Liver (tissue), 9 donors: ENCODE data around the gene FZD4. TPM values are rescaled to one million over a fixed set of nuclear protein-coding genes. Genes with fewer than 3 reads are reported as not detected.

Source experiments
- DNase-seq: peaks from one replicate; pipeline ENCODE4 v3.0.0-alpha.2; 2017; ENCODE audit warnings: low spot score
- H3K27ac ChIP-seq, 2 donors: one replicate each; pipeline ENCODE4 v1.7.0; 2013; ENCODE audit warnings: inconsistent platforms in 2 of 2, low read length in 2 of 2, control low read depth in 1 of 2, low read depth in 1 of 2, mild to moderate bottlenecking in 1 of 2
- H3K27me3 ChIP-seq, 4 donors: one replicate each; pipeline versions ENCODE4 v1.6.1 to v1.7.0; 2013; ENCODE audit warnings: low read length in 3 of 4, inconsistent platforms in 1 of 4, mild to moderate bottlenecking in 1 of 4, moderate library complexity in 1 of 4; ENCODE audit not compliant: control insufficient read depth in 4 of 4, insufficient read depth in 4 of 4
- H3K36me3 ChIP-seq, 4 donors: one replicate each; pipeline versions ENCODE4 v1.6.1 to v1.7.0; 2013; ENCODE audit warnings: low read length in 3 of 4, mild to moderate bottlenecking in 3 of 4, low read depth in 1 of 4, moderate library complexity in 1 of 4; ENCODE audit not compliant: control insufficient read depth in 4 of 4, insufficient read depth in 3 of 4
- H3K4me1 ChIP-seq, 4 donors: one replicate each; pipeline versions ENCODE4 v1.6.1 to v1.7.0; 2013; ENCODE audit warnings: low read length in 3 of 4, mild to moderate bottlenecking in 3 of 4, moderate library complexity in 1 of 4; ENCODE audit not compliant: control insufficient read depth in 4 of 4, insufficient read depth in 4 of 4
- H3K4me3 ChIP-seq, 3 donors: one replicate each; pipeline versions ENCODE4 v1.6.1 to v1.7.0; 2013; ENCODE audit warnings: low read length in 3 of 3, control low read depth in 1 of 3, low read depth in 1 of 3, mild to moderate bottlenecking in 1 of 3
- H3K9ac ChIP-seq, 2 donors: one replicate each; pipeline ENCODE4 v1.7.0; 2013; ENCODE audit warnings: low read length in 2 of 2, mild to moderate bottlenecking in 2 of 2, moderate library complexity in 2 of 2, control low read depth in 1 of 2, low read depth in 1 of 2
- H3K9me3 ChIP-seq, 4 donors: one replicate each; pipeline versions ENCODE4 v1.6.1 to v1.7.0; 2013; ENCODE audit warnings: low read length in 3 of 4; ENCODE audit not compliant: control insufficient read depth in 4 of 4
- EGR1 ChIP-seq, 2 donors: IDR thresholded peaks; 2 replicates each; pipeline ENCODE4 v1.6.1; 2016 to 2018; ENCODE audit warnings: antibody characterized with exemption in 2 of 2, low read depth in 2 of 2
- FOXA1 ChIP-seq: IDR thresholded peaks from 2 replicates; pipeline ENCODE4 v1.6.1; 2016; ENCODE audit warnings: antibody characterized with exemption
- FOXA2 ChIP-seq: IDR thresholded peaks from 2 replicates; pipeline ENCODE4 v1.6.1; 2016; ENCODE audit warnings: antibody characterized with exemption
- GABPA ChIP-seq, 2 donors: IDR thresholded peaks in 1 of 2; conservative IDR thresholded peaks in 1 of 2; 2 replicates each; pipeline ENCODE4 v1.6.1; 2016; ENCODE audit warnings: antibody characterized with exemption in 2 of 2, mild to moderate bottlenecking in 1 of 2, moderate library complexity in 1 of 2
- HNF4A ChIP-seq, 2 donors: conservative IDR thresholded peaks; 2 replicates each; pipeline ENCODE4 v1.6.1; 2016; ENCODE audit warnings: antibody characterized with exemption in 2 of 2, mild to moderate bottlenecking in 2 of 2
- HNF4G ChIP-seq: IDR thresholded peaks from 2 replicates; pipeline ENCODE4 v1.6.1; 2016; ENCODE audit warnings: antibody characterized with exemption
- JUND ChIP-seq, 2 donors: IDR thresholded peaks; 2 replicates each; pipeline ENCODE4 v1.6.1; 2016; ENCODE audit warnings: antibody characterized with exemption in 2 of 2
- NR2F2 ChIP-seq: IDR thresholded peaks from 2 replicates; pipeline ENCODE4 v1.6.1; 2016; ENCODE audit warnings: antibody characterized with exemption
- RAD21 ChIP-seq, 2 donors: IDR thresholded peaks; 2 replicates each; pipeline ENCODE4 v1.6.1; 2016; ENCODE audit warnings: antibody characterized with exemption in 2 of 2, mild to moderate bottlenecking in 2 of 2
- RXRA ChIP-seq, 2 donors: IDR thresholded peaks; 2 replicates each; pipeline ENCODE4 v1.6.1; 2017 to 2018; ENCODE audit warnings: antibody characterized with exemption in 2 of 2, mild to moderate bottlenecking in 1 of 2
- SP1 ChIP-seq: IDR thresholded peaks from 2 replicates; pipeline ENCODE4 v1.6.1; 2018; ENCODE audit warnings: antibody characterized with exemption, mild to moderate bottlenecking
- TAF1 ChIP-seq: conservative IDR thresholded peaks from 2 replicates; pipeline ENCODE4 v1.6.1; 2016; ENCODE audit warnings: antibody characterized with exemption, mild to moderate bottlenecking
- YY1 ChIP-seq: IDR thresholded peaks from 2 replicates; pipeline ENCODE4 v1.6.1; 2016; ENCODE audit warnings: antibody characterized with exemption, mild to moderate bottlenecking
- WGBS: extraction: QIAGEN DNeasy Blood & Tissue Kit; methylation state at CpG from one replicate; pipeline ENCODE4 v1.1.7; 2013; 5-methylcytosine and 5-hydroxymethylcytosine counted together
- polyA plus RNA-seq, 2 donors: library from polyadenylated mRNA; stranded (reverse) in 1 of 2; unstranded in 1 of 2; fragments of 200-250 nt in 1 of 2; fragments of >200 nt in 1 of 2; fragmentation: Nextera tagmentation in 1 of 2; extraction: Ambion mirVana in 1 of 2; gene quantifications; one replicate each; pipeline versions ENCODE4 v1.2.1 to v1.2.3, GENCODE V29; 2013 to 2015
- total RNA-seq, 2 donors: library from RNA; depleted of rRNA; stranded (reverse); fragments of >200 nt; gene quantifications; one replicate each; pipeline ENCODE4 v1.2.3, GENCODE V29; 2014
- TF ChIP-seq, protein P1 (sequence below): fragments of 150-350 bp; IDR thresholded peaks from 2 replicates; pipeline ENCODE4 v1.5.1; 2017; ENCODE audit warnings: improper control_type of control experiment, low read depth, low read length; ENCODE audit not compliant: missing input control
- TF ChIP-seq, protein P2 (sequence below): IDR thresholded peaks from 2 replicates; pipeline ENCODE4 v1.6.1; 2016; ENCODE audit warnings: antibody characterized with exemption
- TF ChIP-seq, protein P3 (sequence below): IDR thresholded peaks from 2 replicates; pipeline ENCODE4 v1.6.1; 2016; ENCODE audit warnings: antibody characterized with exemption, mild to moderate bottlenecking
- TF ChIP-seq, protein P4 (sequence below): IDR thresholded peaks from 2 replicates; pipeline ENCODE4 v1.6.1; 2016; ENCODE audit warnings: antibody characterized with exemption
- TF ChIP-seq, protein P5 (sequence below): IDR thresholded peaks from 2 replicates; pipeline ENCODE4 v1.6.1; 2016; ENCODE audit warnings: antibody characterized with exemption
- donor health status: healthy.
- donor health status: healthy.
- donor health status: healthy.
- donor health status: healthy.
- donor health status: healthy.

FZD4 gene
- total and polyA plus RNA-seq, 4 donors: 4.9 to 23.7 (median 8.2) TPM

DNA sequence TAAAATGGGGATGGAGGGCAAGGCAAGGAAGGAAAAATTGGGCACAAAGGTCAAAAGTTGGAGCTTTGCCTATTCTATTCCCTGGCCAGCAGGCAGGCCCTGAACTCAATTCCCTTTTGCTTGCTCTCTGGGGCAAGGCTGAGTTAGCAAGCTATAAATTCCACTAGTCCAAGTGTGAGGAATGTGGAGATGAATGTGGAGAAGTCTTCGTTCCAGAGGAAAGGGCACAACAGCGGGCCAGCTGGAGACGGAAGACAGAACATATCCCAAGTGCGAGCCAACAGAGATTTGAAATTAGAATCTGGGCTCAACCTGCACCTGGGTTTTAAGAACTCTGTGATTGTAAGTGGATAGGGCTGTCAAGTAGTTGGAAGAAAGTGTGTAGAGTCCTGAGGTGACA is 29.5 kb upstream of the FZD4 start:
- 94% methylated on average over 4 of the region's 4 CpGs for WGBS
- DNase-seq: no peak
- Histone ChIP-seq H3K4me3 (no peak overlapping the region), H3K36me3 (no peaks in the 10 kb centered on the region), H3K27ac (no peak overlapping the region), H3K9me3 (no peaks in the 10 kb centered on the region), H3K9ac (no peak overlapping the region), H3K27me3 (no peaks in the 10 kb centered on the region), H3K4me1 (peaks cover 6 to 34% (median 22%) of the 10 kb centered on the region in 4 donors)
- TF ChIP-seq, protein P1, sequence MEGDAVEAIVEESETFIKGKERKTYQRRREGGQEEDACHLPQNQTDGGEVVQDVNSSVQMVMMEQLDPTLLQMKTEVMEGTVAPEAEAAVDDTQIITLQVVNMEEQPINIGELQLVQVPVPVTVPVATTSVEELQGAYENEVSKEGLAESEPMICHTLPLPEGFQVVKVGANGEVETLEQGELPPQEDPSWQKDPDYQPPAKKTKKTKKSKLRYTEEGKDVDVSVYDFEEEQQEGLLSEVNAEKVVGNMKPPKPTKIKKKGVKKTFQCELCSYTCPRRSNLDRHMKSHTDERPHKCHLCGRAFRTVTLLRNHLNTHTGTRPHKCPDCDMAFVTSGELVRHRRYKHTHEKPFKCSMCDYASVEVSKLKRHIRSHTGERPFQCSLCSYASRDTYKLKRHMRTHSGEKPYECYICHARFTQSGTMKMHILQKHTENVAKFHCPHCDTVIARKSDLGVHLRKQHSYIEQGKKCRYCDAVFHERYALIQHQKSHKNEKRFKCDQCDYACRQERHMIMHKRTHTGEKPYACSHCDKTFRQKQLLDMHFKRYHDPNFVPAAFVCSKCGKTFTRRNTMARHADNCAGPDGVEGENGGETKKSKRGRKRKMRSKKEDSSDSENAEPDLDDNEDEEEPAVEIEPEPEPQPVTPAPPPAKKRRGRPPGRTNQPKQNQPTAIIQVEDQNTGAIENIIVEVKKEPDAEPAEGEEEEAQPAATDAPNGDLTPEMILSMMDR: no peak
- TF ChIP-seq HNF4A (conservative IDR thresholded peaks at IDR 0.05): peak in 1 of 2 donors; percentile 8

DNA sequence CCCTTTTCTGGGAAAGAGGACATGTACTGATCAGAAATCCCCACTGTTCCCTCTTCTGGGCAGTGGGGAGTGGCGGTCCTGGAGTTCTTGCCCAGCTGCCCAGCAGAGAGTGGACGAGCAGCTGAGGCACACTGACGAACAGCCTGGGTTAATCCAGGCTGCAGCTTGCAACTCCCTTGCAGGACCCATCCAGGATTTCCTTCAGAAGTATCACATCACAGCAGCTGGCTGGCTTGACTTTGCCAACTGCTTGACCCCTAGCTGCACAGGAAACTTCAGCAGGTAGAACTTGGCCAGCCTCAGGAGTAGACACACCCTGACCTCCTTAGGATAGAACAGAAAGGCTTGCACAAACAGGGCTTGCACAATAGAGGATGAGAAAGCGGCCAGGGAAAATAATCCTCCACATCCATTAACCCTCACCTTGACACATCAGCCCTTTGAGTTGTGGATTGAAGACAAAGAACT is 27.9 kb upstream of the FZD4 start:
- DNase-seq: no peak
- Histone ChIP-seq H3K27ac (peak overlapping the region; percentile 58 to 62), H3K36me3 (no peaks in the 10 kb centered on the region), H3K4me3 (no peak overlapping the region), H3K27me3 (no peaks in the 10 kb centered on the region), H3K9ac (no peak overlapping the region), H3K9me3 (no peaks in the 10 kb centered on the region), H3K4me1 (peaks cover 9 to 34% (median 30%) of the 10 kb centered on the region in 4 donors)
- 60% methylated on average over 4 of the region's 4 CpGs for WGBS
- no peak for TF ChIP-seq HNF4G
- TF ChIP-seq NR2F2: peak; percentile 39
- no peak for TF ChIP-seq RAD21 (IDR thresholded peaks at IDR 0.05)
- TF ChIP-seq EGR1 (IDR thresholded peaks at IDR 0.05; ENCODE audit: low read depth in 2 of 2): no peak
- peak; percentile 36 to 57 for TF ChIP-seq RXRA (IDR thresholded peaks at IDR 0.05)
- TF ChIP-seq, protein P2, sequence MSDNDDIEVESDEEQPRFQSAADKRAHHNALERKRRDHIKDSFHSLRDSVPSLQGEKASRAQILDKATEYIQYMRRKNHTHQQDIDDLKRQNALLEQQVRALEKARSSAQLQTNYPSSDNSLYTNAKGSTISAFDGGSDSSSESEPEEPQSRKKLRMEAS: no peak
- TF ChIP-seq, protein P3, sequence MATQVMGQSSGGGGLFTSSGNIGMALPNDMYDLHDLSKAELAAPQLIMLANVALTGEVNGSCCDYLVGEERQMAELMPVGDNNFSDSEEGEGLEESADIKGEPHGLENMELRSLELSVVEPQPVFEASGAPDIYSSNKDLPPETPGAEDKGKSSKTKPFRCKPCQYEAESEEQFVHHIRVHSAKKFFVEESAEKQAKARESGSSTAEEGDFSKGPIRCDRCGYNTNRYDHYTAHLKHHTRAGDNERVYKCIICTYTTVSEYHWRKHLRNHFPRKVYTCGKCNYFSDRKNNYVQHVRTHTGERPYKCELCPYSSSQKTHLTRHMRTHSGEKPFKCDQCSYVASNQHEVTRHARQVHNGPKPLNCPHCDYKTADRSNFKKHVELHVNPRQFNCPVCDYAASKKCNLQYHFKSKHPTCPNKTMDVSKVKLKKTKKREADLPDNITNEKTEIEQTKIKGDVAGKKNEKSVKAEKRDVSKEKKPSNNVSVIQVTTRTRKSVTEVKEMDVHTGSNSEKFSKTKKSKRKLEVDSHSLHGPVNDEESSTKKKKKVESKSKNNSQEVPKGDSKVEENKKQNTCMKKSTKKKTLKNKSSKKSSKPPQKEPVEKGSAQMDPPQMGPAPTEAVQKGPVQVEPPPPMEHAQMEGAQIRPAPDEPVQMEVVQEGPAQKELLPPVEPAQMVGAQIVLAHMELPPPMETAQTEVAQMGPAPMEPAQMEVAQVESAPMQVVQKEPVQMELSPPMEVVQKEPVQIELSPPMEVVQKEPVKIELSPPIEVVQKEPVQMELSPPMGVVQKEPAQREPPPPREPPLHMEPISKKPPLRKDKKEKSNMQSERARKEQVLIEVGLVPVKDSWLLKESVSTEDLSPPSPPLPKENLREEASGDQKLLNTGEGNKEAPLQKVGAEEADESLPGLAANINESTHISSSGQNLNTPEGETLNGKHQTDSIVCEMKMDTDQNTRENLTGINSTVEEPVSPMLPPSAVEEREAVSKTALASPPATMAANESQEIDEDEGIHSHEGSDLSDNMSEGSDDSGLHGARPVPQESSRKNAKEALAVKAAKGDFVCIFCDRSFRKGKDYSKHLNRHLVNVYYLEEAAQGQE: no peak
- no peak for TF ChIP-seq SP1
- TF ChIP-seq GABPA (IDR thresholded peaks at IDR 0.05 in 1 of 2, conservative IDR thresholded peaks at IDR 0.05 in 1 of 2): no peak
- TF ChIP-seq FOXA1: no peak
- no peak for TF ChIP-seq TAF1
- TF ChIP-seq, protein P1: no peak
- peak in 1 of 2 donors; percentile 12 for TF ChIP-seq JUND (IDR thresholded peaks at IDR 0.05)
- TF ChIP-seq, protein P4, sequence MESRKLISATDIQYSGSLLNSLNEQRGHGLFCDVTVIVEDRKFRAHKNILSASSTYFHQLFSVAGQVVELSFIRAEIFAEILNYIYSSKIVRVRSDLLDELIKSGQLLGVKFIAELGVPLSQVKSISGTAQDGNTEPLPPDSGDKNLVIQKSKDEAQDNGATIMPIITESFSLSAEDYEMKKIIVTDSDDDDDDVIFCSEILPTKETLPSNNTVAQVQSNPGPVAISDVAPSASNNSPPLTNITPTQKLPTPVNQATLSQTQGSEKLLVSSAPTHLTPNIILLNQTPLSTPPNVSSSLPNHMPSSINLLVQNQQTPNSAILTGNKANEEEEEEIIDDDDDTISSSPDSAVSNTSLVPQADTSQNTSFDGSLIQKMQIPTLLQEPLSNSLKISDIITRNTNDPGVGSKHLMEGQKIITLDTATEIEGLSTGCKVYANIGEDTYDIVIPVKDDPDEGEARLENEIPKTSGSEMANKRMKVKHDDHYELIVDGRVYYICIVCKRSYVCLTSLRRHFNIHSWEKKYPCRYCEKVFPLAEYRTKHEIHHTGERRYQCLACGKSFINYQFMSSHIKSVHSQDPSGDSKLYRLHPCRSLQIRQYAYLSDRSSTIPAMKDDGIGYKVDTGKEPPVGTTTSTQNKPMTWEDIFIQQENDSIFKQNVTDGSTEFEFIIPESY: no peak
- no peak for TF ChIP-seq YY1
- TF ChIP-seq FOXA2: no peak
- TF ChIP-seq, protein P5, sequence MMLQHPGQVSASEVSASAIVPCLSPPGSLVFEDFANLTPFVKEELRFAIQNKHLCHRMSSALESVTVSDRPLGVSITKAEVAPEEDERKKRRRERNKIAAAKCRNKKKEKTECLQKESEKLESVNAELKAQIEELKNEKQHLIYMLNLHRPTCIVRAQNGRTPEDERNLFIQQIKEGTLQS: no peak
- TF ChIP-seq HNF4A (conservative IDR thresholded peaks at IDR 0.05): peak; percentile 49 to 61
